A172 (cell line): Measurements from ENCODE around the gene ARMC2. TPM values are rescaled to one million over a fixed set of nuclear protein-coding genes. Genes with fewer than 3 reads are reported as not detected.

Source experiments
- DNase-seq: peaks from one replicate; pipeline ENCODE4 v3.0.0-alpha.2; 2015; ENCODE audit warnings: low spot score
- total RNA-seq: library from RNA; depleted of rRNA; stranded (reverse); fragments of >200 nt; shearing (Covaris generic); gene quantifications from 2 replicates; pipeline ENCODE4 v1.2.3, GENCODE V29; 2014; rRNA removed

The ARMC2 gene
- total RNA-seq, 1 experiment from 2014 or later = 7.2 TPM

- DNase-seq = no peak
Observed at GRCh38 chr6:109019911-109020310, 171.7 kb downstream of the ARMC2 start.

GRCh38 chr6:109021870-109022269, 173.6 kb downstream of the ARMC2 start:
- DNase-seq = no peak

DNA sequence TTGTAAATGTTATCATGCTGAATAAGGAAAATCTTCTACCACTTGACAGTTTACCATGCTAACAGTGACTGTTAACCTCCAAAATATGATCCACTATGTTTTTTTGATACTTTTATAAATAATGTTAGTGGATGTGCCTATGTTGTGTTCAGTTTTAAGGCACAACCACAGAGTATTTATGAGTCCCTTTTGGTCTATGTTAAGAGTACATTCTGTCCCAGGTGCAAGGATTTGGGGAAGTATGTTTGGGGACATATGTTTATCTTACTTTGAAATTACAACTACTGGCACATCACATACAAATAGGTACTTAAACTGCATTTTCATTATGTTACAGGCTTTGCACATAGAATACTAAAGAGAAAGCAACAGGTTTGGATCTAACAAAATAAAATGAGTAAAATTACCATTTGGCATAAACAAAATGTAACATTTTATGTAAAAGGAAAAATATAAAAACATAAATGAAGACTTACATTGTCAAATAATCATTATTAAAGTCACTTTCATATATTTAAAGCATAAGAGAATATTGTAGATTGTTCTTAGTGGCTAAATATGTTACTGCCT, 175.2 kb downstream of the ARMC2 start:
- no peak for DNase-seq

Other genes with a start within 250 kb of the ARMC2 start
- gene SESN1, start 246.4 kb downstream of the ARMC2 start, total RNA-seq = 20.6 and 24.4 TPM in 2 replicates
- 43.0 and 52.4 TPM in 2 replicates for gene CEP57L1, start 247.1 kb downstream of the ARMC2 start, total RNA-seq